ENCODE results near the gene TMEM183A.
"Not testable (repeated sequence)": the region's sequence is repeated elsewhere in the genome, so short reads cannot be mapped to it uniquely, and the experiment has no call there.

Gene TMEM183A

DNA sequence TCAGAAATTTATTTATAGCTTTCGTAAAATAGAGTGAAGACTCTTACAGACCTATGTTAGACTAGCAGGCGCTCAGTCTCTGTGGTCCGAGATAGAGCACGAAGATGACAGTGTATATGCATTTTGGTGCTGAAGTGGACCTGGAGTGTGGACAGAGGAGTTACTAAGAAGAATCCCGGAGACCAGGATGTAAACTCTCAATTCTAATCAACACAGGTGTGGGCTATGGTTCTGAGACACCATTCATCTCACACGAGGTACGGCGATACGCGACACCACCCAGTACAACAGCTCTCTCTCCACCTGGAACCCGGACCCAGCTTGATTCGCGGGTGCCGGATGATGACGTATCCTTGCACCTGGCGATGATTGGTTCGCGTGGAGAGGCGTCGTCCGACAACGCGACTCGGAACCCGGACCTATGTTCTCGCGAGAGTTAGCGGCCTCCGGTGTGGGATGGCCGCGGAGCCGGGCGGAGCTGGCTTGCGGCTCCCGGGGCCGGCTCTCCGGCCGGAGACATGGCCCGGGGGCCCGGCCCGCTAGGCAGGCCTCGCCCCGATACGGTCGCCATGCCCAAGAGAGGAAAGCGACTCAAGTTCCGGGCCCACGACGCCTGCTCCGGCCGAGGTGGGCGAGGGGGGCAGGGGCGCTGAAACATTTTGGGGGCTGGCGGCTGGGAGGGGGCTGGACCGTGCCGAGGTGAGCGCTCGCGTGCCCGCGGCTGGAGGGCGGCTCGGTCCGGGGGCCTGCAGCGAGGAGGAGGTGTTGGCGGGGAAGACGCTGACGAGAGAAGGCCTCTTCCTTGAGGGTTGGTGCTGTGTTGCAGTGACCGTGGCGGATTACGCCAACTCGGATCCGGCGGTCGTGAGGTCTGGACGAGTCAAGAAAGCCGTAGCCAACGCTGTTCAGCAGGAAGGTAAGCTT is at the start of gene TMEM183A:
Gene TMEM183A, plus strand, starts transcription at position 427 of the 924 bp plus-strand sequence. Its CDS starts 92 bp downstream, at position 519.
- peak in 55 of 56 donors; percentile 69 to 97 (median 92) for DNase-seq

GRCh38 chr1:202957733-202958543 is 49.2 kb upstream of the TMEM183A start, which contains the start of gene ADIPOR1:
TSS of gene ADIPOR1 (minus strand) at chr1:202958312. CDS start at chr1:202951070, 7,242 bp downstream.
- DNase-seq, result peak; percentile 44 to 95 (median 86)

DNA sequence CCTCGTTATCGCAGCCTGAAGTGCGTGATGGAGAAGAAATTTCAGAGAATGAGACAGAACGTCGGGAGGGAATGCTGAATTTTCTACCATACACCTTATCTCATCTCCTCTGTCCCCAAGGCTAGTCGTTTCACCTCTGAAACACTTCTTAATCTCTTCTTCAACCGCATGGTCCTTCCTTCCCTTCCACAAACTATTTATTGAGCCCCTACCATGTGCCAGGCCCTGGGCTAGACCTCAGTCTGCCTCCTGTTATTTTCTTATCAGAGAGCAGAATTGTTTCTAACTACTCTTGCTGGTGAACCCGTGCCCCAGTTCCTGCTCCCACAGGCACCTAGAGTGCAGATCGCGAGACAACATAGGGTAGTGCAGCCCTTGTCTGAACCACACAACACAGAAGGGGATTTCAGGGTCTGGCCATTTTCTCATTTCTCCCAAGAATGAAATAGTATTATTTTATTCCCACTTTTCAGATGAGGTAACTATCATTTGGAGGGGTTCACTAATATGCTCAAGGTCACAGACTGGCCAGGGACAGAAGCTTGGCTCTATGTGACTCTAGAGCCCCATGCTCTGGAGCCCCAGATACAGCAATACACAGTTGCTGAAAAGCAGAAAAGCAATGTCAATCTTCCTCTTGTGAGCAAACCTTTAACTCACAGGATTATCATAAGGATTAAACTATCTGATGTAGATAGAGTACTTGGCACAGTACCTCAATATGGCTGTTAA is 48.5 kb upstream of the TMEM183A start:
- no peak for DNase-seq

GRCh38 chr1:202959276-202959620 is 47.9 kb upstream of the TMEM183A start:
- no peak for DNase-seq

- DNase-seq, result no peak
Measured at GRCh38 chr1:202961220-202961880, 45.8 kb upstream of the TMEM183A start.

GRCh38 chr1:202964791-202965410 is 42.3 kb upstream of the TMEM183A start:
- DNase-seq, result peak in 1 of 56 donors; percentile 37

DNA sequence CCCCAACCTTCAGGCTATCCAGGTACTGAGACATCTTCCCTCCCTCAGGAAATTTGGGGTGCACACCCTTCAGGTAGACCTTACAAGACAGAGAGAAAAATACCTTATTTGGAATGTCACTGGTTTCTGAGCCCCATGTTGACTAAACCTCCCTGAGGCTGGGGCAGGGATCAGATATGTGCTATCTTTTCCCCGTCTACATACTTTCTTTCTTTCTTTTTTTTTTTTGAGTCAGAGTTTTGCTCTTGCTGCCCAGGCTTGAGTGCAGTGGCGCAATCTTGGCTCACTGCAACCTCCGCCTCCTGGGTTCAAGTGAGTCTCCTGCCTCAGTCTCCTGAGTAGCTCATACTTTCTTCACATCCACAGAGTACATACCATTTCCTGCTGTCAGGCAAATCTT is 41.8 kb upstream of the TMEM183A start:
- no peak for DNase-seq

GRCh38 chr1:202966006-202966898 is 40.9 kb upstream of the TMEM183A start:
- peak in 4 of 56 donors; percentile 27 to 49 (median 40) for DNase-seq

GRCh38 chr1:202967684-202968281 is 39.4 kb upstream of the TMEM183A start:
- peak in 9 of 56 donors; percentile 4 to 53 (median 39) for DNase-seq

DNA sequence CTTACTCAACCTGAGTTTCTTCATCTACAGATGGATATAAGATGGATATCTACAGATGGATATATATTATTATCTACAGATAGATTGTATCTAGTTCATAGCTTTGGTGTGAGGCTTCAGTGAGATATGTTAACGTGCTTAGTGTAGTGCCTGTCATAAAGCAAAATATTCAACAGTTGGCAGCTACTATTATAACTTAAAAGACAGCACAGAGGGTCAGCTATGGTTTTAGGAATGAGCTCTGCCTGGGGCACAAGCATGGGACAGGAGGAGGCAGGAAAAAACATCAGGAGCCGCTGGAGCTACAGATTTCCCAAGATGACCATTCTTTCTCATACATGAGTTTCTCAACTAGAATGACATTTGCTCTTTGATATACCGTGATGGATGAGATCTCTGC is 38.8 kb upstream of the TMEM183A start:
- no peak for DNase-seq

- peak in 32 of 56 donors; percentile 5 to 58 (median 18) for DNase-seq
Measured at GRCh38 chr1:202968895-202969295, 38.3 kb upstream of the TMEM183A start.

GRCh38 chr1:202972046-202972445 is 35.1 kb upstream of the TMEM183A start:
- no peak for DNase-seq

DNA sequence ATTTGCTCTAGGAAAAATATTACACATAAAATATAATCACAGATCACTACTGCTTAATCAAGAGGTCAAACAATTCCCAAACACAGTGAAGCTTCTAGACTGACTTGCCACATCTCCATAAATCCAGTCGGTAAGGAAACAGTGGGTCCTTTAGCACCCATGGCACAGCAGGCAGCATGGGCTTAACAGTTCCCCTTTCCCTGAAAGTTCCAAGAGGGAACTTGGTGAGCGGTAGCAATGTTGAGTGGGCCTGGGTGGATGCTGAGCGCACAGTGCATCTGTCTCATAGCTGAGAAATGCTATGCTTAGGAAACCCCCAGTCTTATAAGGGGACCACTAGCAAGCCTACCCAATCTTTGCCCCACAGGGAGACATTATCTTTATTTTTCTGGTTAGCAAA is 32.3 kb upstream of the TMEM183A start:
- DNase-seq, result no peak

GRCh38 chr1:202976633-202977032 is 30.5 kb upstream of the TMEM183A start:
- no peak for DNase-seq

GRCh38 chr1:202979459-202979858 is 27.7 kb upstream of the TMEM183A start:
- DNase-seq, result no peak

GRCh38 chr1:202981939-202982338 is 25.2 kb upstream of the TMEM183A start:
- no peak for DNase-seq

GRCh38 chr1:202982715-202983430 is 24.3 kb upstream of the TMEM183A start:
- DNase-seq, result no peak

DNA sequence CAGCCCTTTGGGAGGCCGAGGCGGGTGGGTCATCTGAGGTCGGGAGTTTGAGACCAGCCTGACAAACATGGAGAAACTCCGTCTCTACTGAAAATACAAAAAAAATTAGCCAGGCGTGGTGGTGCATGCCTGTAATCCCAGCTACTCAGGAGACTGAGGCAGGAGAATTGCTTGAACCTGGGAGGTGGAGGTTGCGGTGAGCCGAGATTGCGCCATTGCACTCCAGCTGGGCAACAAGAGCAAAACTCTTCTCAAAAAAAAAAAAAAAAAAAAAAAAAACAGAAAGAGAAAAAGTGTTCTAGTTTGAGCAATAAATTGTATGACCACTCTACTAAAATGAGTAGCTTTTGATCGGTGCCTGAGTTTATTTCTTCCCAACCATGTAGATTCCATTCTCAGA is 21.1 kb upstream of the TMEM183A start:
- DNase-seq, result not testable (repeated sequence)

Measured in nucleus accumbens (tissue), 56 donors.